A204.1 (cell line): ENCODE data around the gene MAN1A2.

ENCODE experiments used
- FAIRE-seq: peaks from 2 replicates; lab custom pipeline; 2012; peaks lifted over from hg19 to GRCh38; lab: Jason Lieb, UNC

MAN1A2 gene

GRCh38 chr1:117578466-117578865 is 211.2 kb downstream of the MAN1A2 start:
- no peak for FAIRE-seq
